Cardiac septum (tissue), 1 donor: ENCODE measurements around the gene PRDM7. TPM values are rescaled to one million over a fixed set of nuclear protein-coding genes. Genes with fewer than 3 reads are reported as not detected.
"Not testable (repeated sequence)": the region's sequence is repeated elsewhere in the genome, so short reads cannot be mapped to it uniquely, and the experiment has no call there.

ENCODE experiments used
- DNase-seq: peaks from one replicate; pipeline ENCODE4 v3.0.0-alpha.2; 2020; ENCODE audit warnings: low spot score
- intact Hi-C: fragments of 100-400 bp; cut with DNase I; formaldehyde crosslinking; loops from one replicate; pipeline ENCODE4 v1.14.0; 2022
- total RNA-seq: library from RNA; stranded (reverse); fragmentation: NEBNext Ultra II Directional; extraction: Animal tissue kit (Norgen Biotek cat#: 25700); gene quantifications from one replicate; pipeline ENCODE4 v1.2.1, GENCODE V29; 2021
- donor health status: DM: no; HTN: no; CAD: no.

Gene PRDM7
- total RNA-seq, 1 donor from 2014 or later, result not detected

- intact Hi-C loops, result no loop called here
- DNase-seq, result no peak
Measured at GRCh38 chr16:90077757-90078578, 837 bp upstream of the PRDM7 start.

DNA sequence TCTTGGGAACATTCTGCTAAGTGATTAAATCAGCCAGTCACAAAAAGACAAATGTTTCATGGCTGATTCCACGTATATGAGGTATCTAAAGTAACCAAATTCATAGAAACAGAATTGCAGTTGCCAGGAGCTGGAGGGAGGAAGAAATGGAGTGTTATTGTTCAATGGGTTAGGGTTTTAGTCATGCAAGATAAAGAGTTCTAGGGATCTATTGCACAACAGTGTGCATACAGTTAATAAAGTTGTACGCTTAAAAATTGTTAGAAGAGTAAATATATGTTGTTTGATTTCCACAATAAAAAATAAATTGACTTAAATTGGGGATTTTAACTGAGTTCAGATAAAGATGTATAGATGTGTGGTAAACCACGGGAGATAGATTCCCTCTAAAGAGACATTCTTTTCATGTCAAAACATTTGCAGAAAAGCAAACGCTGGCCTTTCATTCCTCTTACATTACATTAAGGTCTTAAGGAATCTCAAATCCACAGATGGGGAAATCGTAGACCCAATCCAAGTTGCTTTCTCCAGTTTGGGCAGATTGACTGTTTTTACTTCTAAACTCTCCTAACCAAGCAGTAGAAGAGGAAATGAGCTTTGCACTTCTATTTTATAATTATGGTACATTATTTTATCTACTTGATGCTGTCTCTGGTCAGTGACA is 4.6 kb downstream of the PRDM7 start:
- intact Hi-C loops, result no loop called here
- DNase-seq, result no peak

GRCh38 chr16:90070440-90070839 is 6.7 kb downstream of the PRDM7 start:
- intact Hi-C loops, result no loop called here
- no peak for DNase-seq

DNA sequence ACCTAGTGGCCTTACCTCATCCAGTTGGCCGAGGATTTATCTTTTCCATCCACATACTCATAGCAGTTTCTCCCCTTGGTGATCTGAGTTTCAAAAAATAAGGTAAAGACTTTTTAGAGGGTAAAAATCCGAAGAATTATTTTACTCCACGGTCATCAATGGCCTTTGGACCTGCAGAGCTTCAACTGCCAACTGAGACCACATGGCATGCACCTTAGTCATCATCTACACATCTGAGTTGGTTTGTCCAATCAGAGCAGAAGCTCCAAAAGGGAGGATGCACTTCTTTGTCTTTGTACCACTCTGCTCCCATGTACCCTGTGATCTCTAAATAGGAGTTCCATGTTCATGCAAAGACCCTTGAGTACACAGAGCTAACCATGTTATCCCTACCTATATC is 15.7 kb downstream of the PRDM7 start:
- no peak for DNase-seq
- intact Hi-C loops, result no loop called here

GRCh38 chr16:90057738-90058173 is 19.4 kb downstream of the PRDM7 start:
- intact Hi-C loops, result no loop called here
- DNase-seq, result no peak

GRCh38 chr16:90056521-90056920 is 20.6 kb downstream of the PRDM7 start:
- DNase-seq, intact Hi-C loops: not testable (repeated sequence)

- intact Hi-C loops, result no loop called here
- no peak for DNase-seq
Measured at GRCh38 chr16:90055371-90055770, 21.8 kb downstream of the PRDM7 start.

DNA sequence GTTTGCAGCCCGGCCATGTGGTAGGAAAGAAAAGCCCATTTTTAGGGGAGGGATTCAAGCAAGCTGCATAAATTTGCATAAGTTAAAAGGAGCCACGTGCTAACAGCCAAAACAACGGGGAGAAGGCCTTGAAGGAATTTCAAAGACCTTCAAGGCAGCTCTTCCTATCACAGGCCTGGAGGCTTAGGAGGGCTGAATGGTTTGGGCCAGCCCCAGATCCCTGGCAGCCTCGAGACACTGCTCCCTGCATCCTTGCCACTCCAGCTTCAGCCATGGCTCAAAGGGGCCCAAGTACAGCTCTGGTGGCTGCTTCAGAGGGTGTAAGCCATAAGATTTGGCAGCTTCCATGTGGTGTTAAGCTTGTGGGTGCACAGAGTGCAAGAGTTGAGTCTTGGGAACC is 22.6 kb downstream of the PRDM7 start:
- DNase-seq, result no peak
- intact Hi-C loops, result no loop called here

DNA sequence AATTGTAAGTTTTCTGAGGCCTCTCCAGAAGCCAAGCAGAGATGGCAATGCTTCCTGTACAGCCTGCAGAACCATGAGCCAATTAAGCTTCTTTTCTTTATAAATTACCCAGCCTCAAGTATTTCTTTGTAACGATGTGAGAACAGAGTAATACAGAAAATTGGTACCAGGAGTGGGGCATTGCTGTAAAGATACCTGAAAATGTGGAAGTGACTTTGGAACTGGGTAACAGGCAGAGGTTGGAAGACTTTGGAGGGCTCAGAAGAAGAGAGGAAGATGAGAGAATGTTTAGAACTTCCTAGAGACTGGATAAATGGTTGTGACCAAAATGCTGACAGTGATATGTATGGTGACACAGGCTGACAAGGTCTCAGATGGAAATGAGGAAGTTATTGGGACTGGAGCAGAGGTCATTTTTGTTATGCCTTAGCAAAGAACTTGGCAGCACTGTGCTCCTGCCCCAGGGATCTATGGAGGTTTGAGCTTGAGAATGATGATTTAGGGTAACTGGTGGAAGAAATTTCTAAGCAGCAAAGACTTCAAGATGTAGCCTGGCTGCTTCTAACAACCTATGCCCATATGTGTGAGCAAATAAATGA is 23.1 kb downstream of the PRDM7 start:
- DNase-seq, result no peak
- intact Hi-C loops, result no loop called here

DNA sequence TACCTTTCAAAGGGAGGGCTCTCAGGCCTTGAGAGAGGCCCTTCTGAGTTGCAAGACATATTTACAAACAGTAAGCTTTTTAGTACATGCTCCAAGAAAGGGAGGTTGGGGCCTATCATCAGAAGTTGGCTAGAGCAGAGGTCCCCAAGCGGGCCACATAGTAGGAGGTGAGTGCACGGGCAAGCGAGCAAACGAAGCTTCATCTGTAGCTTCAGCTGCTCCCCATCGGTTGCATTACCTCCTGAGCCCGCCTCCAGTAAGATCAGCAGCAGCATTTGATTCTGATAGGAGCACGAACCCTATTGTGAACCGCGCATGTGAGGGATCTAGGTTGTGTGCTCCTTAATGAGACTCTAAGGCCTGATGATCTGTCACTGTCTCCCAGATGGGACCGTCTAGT is 26.2 kb downstream of the PRDM7 start:
- intact Hi-C loops, result no loop called here
- DNase-seq, result no peak

- intact Hi-C loops, result no loop called here
- no peak for DNase-seq
Measured at GRCh38 chr16:90048737-90049330, 28.3 kb downstream of the PRDM7 start.

DNA sequence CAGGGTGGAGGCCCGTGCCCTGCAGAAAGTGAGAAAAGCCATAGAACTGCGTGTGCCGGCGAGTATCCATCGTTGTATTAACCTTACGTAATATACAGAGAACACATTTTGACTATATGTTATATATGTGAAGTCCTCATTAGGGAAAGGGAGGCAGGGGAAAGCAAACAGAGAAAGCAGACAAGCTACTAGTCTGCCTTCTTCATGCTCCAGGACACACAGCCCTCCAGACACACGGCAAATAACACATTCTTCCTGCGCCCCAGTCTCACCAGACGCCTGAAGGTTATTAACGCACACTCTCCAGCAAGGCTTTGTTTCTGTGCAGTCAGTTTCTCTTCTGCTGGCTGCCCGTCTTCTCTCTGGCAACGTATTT is 28.8 kb downstream of the PRDM7 start:
- no peak for DNase-seq
- intact Hi-C loops, result no loop called here

GRCh38 chr16:90047714-90048346 is 29.3 kb downstream of the PRDM7 start:
- DNase-seq, result no peak
- intact Hi-C loops, result no loop called here

DNA sequence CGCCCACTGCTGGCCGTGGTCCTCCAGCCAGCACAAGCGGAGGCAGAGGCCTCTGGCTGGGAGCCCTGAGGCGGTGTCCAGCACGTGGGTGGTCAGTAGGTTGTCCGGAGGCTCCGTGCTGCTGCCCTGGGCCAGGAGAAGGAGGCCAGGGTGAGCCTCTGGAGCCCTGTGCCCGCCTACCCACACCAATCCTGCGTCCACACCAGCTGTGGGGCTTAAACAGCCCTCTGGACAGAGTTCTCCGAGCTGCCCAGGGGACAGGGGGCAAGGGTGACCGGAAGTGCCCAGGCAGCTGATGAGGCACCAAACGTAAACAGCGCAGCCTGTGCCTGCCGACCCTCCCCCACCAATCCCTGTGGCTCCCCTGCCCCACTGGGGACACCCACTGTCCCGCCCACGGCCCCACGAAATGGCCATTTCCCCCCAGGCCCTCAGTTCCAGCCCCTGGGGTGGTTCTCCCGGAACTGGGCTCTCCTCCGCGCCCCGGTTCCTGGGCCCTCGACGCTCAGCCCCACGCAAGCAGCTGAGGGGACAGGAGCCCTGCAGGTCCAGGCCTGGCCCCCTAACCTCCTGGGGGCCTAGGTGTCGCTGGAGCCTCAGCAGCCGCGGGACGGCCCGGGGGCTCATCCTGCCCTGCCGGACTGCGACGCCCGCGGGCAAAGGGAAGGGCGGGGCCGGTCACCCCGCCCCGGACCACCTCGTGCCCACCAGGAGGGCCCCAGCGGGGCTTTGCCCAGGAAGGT is 30.0 kb downstream of the PRDM7 start:
- intact Hi-C loops, result no loop called here

GRCh38 chr16:90046122-90046970 is 30.8 kb downstream of the PRDM7 start:
- no peak for DNase-seq
- intact Hi-C loops, result no loop called here

More for the DNA sequence above, 30.0 kb downstream of the PRDM7 start:
- DNase-seq, result no peak

DNA sequence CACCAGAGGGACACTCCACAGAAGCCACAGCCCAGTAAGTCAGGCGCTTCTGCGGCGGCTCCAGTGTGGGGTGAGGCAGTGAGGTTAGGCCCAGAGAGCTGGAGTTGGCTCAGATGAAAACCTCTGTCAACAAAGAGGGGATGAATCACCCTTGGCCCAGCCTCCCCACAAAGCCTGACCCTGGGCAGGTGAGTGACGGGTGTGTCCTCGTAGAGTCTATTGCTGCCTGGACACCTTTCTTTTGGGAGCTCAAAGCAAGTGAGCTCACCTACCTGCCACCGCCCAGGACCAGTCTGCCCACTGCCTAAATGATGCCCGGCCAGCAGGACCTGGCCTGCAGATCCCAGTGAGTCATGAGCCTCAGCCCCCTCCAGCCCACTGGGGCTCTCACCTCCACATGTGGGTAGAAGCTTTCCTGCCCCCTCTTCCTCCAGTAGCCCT is 33.0 kb downstream of the PRDM7 start:
- DNase-seq, result no peak
- intact Hi-C loops, result no loop called here

DNA sequence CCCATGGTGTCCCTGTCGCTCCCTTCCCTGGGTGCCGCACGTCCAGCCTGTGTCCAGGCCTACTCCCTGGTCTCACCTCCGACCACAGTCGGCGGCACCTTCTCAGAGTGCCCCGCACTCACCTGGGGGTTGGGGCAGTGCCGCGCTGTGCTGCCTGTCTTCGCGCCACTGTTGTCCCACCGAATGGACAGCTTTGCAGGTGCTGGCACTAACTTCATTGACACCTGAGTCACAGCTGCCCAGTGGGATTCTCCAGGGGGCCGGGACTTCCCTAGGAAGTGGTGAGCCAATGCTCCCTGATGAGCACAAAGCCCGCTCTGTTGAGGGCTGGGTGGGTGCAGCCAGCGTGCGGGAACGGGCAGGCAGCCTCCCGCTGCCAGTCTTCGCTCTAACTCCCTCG is 33.6 kb downstream of the PRDM7 start:
- intact Hi-C loops, result no loop called here
- no peak for DNase-seq

DNA sequence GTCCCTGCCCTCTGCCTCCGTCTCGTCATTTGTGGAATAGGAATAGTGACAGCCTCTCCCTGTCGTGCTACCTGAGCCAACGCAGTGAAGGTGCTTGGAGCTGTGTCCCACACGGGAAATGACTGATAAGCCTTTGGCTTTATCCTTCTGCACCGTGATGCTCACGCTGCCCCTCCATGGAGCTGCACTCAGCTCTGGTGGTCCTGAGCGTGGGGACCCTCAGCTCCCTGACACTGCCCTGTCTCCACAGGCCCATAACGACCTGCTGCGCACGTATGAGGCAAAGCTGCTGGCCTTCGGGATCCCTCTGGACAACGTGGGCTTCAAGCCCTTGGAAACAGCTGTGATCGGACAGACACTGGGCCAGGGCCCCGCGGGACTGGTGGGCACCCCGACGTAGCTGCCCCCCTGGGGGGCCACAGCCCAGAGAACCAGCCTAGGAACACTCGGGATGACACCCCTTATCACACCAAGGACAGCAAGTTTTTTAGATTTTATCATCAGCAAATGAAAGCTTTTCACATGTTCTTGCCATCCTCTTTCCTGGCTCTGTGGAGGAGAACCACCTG is 34.1 kb downstream of the PRDM7 start:
- no peak for DNase-seq
- intact Hi-C loops, result no loop called here
